T1000 (cell line): Measurements from ENCODE around the gene MAPKAPK2.
"Not testable (repeated sequence)": the region's sequence is repeated elsewhere in the genome, so short reads cannot be mapped to it uniquely, and the experiment has no call there.

Source experiments
- DNase-seq: peaks from one replicate; lab custom pipeline; 2025; ENCODE audit warnings: mixed read lengths; lab: John Stamatoyannopoulos, UW

Gene MAPKAPK2

GRCh38 chr1:206684478-206685333, at the start of gene MAPKAPK2:
Gene MAPKAPK2, plus strand, starts transcription at chr1:206684905. Its CDS starts 325 bp downstream, at chr1:206685230.
- peak; percentile 70 for DNase-seq

GRCh38 chr1:206635080-206635977, 49.4 kb upstream of the MAPKAPK2 start, which contains the start of gene DYRK3:
Gene DYRK3, plus strand, starts transcription at chr1:206635536. Its CDS starts 168 bp downstream, at chr1:206635704.
- DNase-seq, result peak; percentile 93

- no peak for DNase-seq
These were observed 48.7 kb upstream of the MAPKAPK2 start for GRCh38 chr1:206635978-206636345.

DNA sequence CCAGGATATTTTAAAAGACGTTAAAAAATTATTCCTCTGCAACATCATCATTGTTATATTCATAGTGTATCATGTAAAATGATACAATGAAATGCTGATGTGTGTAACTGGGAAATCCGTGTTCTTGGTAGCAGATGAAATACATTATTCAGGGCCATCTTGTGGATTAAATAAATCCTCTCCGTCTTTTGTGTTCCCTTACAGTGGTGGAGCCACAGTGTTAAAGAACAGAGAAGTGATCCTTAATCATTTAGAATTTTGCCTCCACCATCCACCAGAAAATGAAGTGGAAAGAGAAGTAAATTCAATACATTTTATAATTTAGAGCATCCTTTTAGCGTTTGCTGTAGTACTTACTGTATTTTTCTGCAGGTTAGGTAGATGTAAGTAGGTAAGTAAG, 48.0 kb upstream of the MAPKAPK2 start:
- DNase-seq, result no peak

DNA sequence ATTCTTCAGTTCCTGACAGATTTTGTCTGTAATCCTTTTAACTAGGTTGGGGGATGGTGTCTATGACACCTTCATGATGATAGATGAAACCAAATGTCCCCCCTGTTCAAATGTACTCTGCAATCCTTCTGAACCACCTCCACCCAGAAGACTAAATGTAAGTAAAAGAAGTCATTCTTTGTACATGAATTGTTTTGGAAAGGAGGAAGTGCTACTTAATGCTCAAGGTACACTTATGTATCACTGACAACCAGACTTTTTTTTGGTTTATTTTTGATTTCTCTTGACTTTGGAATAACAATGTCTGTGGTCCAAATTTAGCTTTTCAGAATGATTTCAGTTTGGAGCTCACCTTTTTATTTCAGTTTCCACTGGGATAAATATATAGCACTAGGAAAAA, 47.1 kb upstream of the MAPKAPK2 start:
- DNase-seq, result no peak

DNA sequence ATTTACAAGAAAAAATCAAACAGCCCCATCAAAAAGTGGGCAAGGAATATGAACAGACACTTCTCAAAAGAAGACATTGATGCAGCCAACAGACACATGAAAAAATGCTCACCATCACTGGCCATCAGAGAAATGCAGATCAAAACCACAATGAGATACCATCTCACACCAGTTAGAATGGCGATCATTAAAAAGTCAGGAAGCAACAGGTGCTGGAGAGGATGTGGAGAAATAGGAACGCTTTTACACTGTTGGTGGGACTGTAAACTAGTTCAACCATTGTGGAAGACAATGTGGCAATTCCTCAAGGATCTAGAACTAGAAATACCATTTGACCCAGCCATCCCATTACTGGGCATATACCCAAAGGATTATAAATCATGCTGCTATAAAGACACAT, 42.6 kb upstream of the MAPKAPK2 start:
- DNase-seq, result not testable (repeated sequence)

DNA sequence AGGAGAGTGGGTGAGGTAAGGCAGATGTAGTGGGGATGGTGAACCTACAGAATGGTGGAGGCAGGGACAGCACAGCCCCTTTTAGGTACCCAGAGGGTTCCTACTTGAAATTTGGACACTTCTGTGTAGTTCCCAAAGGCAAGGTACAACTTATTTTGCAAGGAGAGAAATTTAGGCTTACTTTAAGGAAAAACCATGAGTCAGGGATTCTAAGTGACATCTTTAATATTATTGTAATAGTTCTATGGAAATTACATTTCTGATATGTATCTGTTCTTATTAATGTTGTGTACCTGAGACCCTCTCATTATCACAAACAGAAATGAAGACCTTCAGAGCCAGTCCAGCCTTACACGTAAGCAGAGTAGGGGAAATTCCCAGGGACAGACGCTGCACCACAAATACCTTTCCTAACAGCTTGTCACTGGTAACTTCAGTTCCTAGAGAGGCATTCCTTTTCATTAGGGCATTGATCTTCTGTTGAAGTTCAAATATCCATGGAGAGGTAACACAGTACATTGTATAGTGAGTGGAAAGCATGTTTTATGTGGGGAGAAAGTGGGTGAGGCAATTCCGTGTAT, 41.5 kb upstream of the MAPKAPK2 start:
- no peak for DNase-seq

DNA sequence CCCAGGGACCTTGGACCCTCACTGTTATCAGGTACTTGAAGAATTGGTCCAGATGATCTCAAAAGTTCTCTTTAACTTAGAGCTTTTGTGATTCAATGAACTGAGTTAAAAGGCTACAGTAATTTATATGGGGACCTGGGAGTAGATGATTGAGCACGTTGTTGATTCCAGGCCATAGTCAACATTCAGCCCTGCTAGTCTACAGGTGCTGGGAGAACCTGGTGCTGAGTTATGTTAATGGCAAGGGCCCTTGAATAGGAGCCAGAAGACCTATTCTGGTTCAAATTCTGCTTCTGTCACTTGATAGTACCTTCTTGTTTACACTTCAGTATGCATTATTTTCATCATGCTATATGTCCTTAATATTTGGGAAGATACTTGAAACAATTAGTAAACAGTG, 38.2 kb upstream of the MAPKAPK2 start:
- DNase-seq, result no peak

DNA sequence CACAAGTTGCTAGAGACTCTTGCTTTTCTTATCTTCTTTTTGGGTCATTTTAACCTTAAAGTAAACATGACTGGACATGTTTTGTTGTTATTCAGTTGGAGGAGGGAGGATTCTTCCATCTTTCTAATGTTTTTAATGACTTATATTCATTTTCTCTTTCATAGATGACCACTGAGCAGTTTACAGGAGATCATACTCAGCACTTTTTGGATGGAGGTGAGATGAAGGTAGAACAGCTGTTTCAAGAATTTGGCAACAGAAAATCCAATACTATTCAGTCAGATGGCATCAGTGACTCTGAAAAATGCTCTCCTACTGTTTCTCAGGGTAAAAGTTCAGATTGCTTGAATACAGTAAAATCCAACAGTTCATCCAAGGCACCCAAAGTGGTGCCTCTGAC, 37.5 kb upstream of the MAPKAPK2 start:
- DNase-seq, result no peak

- DNase-seq, result no peak
These were observed 35.3 kb upstream of the MAPKAPK2 start for GRCh38 chr1:206649261-206649921.

DNA sequence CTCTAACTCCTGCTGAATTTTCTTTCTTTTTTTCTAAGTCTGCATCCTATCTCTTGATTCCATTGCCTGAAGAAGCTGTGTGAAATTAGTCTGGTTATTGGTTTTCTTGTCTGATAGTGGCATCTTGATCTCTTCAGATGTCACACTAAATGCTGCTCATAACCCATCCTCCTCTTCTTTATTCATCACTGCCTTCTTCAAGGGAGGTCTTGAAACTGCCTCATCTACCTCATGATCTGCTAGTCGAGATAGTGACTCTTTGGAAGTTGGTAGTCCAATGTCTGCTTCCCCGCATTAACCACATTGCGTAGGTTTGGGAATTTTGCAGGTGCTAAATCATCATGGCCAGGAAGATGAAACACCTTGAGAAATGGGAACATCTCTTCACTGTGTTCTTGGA, 33.7 kb upstream of the MAPKAPK2 start:
- no peak for DNase-seq

DNA sequence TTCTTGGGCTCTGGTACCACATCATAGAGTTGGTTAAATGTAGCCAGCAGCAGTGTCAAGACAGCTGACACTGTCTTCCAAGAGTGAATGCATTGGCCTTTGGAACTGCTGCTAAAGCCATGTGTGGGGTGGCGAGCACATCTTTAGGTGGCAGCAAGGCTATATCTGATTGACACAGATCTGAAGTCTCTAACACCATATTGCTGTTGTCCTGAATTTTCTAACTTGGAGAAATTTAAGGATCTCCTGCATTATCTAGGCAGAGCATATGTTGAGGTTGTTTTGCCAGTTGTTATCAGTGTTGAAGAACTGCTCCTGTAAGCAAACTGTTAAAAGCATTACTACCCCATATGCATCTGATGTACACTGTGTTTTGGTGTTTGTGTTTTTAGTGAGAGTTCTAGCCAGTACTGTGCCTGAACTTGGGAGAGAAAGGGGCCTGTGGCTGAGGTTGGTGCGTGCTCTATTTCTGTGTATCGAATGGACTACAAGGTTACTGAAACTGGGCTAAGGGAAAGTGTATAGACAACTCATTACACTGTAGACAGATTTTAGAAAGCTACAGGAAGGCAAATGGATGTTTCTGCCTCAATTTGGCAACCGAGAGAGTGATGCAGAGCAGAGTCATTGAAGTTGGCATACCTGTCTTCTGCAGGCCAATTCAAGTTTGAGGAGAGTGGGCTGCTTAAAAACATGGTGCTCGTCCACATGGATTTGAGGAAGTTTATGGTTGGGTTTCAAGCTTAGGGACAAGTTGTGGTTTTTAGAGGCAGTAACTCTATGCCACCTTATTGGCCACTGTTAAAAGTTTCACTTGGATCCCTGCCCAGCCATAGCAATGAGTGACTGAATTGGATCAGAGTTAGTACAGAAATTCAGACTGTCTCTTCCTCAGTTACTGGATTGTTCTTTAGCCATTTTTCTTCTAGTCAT, 32.5 kb upstream of the MAPKAPK2 start:
- no peak for DNase-seq

DNA sequence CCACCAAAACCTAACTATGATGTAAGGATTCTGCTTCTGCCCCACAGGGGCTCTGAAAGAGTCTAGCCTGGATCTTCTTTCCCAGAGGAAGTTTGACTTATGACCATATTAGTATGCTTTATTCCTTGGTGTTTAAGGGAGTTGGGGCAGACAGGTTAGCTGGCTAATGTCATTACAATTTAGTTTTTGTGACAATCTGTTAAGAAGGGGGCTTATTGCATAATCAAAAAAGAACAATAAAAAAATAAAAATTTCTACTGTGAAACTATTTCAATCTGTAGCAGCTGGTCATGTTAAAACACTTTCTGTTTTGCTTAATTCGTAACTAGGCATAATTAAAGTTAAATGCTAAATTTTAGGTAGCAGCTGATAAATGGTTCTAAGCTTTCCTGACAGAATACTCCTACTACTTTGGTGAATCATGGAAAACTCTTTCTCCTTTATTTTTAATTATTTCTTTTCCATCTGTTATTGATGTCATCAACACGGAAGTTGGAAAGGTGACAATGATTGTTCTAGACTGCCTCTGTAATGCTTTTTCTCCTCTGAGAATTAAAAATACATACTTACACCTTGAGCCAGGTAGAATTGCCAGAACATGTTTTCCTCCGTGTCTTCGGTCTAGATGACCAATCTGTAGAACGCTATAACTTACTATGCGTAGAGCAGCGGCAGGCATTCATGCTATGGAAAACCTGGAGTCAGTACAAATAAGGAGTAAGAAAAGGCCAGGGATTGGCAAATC, 30.8 kb upstream of the MAPKAPK2 start:
- DNase-seq, result no peak

- DNase-seq, result no peak
These were observed 29.9 kb upstream of the MAPKAPK2 start for GRCh38 chr1:206654828-206655227.

DNA sequence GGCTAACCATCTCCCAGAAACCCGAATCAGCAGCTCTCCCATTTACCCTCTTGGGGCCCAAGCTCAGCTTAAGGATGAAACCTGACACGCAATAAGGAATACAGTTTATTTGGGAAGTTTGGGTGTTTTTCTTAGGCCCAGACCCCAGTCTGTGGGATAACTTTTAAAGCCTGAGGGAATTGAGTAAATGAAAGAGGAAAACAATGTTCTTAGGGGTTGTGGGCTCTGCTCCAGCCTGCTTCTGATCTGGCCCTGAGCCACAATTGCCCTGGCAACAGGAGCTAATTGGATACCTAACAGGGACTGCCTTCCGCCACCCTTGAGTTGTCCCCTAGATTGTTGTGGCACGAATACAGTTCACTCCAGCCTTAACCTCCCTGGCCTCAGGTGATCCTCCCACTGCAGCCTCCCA, 29.2 kb upstream of the MAPKAPK2 start:
- no peak for DNase-seq

DNA sequence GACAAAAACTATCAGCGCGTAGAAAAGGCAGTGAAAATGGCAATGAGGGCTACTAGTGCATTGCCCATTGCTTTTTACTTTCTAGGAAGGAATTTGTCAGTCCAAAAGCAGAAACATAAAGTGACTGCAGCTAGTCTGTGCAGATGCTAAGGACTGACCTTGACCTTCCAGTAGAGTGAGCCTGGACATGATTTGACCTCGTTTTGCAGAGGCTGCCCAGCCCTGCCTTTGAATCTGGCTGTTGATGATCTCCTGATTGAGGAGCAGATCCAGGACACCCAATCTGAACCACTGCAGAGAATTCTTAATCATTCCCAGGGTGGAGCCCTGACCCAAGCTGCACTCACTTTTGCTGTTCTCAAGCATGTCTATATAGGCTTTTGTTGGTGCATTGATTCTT, 27.8 kb upstream of the MAPKAPK2 start:
- DNase-seq, result no peak

DNA sequence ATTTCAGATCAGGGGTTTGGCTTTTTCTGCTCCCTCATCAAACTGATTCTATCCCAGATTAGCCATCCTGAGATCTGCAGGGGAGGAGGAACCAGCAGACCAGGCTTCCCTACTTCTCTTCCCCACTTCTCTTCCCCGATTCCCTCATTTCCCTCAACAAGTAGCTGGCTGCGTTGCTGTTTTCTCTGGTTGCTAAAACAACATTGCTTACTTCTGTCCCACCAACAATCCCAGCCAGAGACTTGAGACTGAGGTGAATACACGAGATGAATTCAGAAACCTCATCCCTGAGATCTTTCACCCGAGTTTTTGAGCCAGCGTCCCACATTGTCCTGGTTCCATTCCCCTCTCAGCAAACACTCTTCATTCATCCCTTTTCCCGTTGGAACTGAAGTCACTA, 27.0 kb upstream of the MAPKAPK2 start:
- no peak for DNase-seq

GRCh38 chr1:206658264-206658980, 26.3 kb upstream of the MAPKAPK2 start:
- DNase-seq, result no peak

DNA sequence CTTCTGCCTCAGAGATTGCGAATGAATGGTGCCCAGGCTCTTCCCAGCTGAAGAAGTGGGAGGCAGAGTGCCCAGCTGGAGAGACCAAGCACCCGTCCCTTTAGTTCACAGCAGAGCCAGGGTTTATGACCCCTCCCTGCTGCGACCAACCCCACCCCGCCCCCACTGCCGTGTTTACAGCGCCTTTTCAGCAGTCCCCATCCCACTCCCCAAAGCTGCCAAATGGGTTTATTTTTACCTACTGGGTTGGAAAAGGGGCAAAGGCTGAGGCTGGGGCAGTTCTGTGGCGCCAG, 25.8 kb upstream of the MAPKAPK2 start:
- DNase-seq, result no peak

DNA sequence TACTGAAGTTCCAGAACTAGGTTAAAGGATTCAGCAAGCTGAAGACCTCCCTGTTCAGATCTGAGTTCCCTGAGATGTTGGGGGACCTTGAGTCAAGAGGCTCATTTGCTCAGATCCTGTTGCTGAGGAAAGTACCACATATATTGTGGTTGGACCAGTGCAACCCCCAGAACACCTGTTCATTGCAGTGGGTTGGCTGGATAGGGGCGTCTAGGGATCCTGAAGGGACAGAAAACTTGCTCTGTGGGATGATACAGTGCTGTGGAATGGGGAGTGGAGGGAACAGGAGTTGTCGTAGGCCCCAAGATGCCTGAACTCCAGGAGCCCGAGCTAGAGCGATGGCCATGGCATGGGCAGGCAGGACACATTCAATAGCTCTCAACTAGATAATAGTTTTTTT, 24.6 kb upstream of the MAPKAPK2 start:
- no peak for DNase-seq
